ENCODE data around the gene GNAO1. TPM values are rescaled to one million over a fixed set of nuclear protein-coding genes. Genes with fewer than 3 reads are reported as not detected.
A peak's percentile ranks its signal among the peaks of the same experiment; 100 is the strongest.

The GNAO1 gene
- total RNA-seq, 1 experiment from 2014 or later: not detected

DNA sequence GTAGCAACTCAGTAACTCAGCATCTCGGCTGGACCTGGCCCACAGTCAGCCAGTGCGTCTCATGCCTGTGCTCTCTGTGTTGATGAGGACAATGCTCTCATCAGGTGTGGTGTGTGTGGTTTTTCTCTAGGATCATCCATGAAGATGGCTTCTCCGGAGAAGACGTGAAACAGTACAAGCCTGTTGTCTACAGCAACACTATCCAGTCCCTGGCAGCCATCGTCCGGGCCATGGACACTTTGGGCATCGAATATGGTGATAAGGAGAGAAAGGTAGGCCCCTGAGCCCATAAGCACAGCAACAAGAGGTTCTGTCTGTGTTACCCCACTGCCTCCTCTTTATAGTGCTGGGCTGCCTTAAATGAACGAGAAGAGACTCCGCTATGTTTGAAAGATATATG is 84.5 kb downstream of the GNAO1 start:
- in situ Hi-C loops (cut with HindIII; ENCODE audit: low sequenced_read_pairs): no loop called here
- DNase-seq (ENCODE audit: low spot score): no peak

GRCh38 chr16:56277075-56277474 is 85.8 kb downstream of the GNAO1 start:
- in situ Hi-C loops (cut with HindIII; ENCODE audit: low sequenced_read_pairs): no loop called here
- DNase-seq (ENCODE audit: low spot score): peak; percentile 76

DNA sequence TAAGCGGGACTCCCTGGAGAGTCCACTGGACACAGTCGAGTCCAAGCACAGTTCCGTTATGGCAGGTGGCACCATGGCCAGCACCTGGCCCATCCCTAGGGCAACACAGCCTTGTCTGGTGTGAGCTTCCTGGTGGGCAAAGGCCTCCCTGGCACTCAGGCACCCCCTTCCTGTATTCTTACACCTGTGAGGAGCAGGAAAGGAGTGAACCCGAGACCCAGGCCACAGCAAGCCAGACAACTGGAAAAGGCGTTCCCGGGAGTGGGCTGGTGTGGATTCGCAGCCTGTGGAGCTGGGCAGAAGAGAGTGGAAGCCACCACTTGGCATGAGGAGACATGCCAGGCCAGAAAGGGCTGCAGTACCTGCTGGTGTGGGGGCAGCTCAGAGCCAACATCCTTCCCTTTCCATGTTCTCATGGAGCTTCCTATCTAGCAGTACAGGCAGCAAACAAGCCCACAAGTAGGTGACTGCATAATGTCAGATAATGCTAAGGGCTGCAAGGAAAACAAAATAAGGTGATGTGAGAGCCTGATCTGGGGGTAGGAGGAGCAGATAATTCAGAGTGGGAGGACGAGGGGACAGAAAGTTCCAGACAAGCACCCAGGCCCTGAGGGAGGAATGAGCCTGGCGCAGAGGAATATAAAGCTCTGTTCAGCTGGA is 87.0 kb downstream of the GNAO1 start:
- DNase-seq (ENCODE audit: low spot score): no peak
- in situ Hi-C loops (cut with HindIII; ENCODE audit: low sequenced_read_pairs): no loop called here

- in situ Hi-C loops (cut with HindIII; ENCODE audit: low sequenced_read_pairs): no loop called here
- no peak for DNase-seq (ENCODE audit: low spot score)
Observed at GRCh38 chr16:56279132-56279531, 87.8 kb downstream of the GNAO1 start.

GRCh38 chr16:56279914-56280313 is 88.6 kb downstream of the GNAO1 start:
- in situ Hi-C loops (cut with HindIII; ENCODE audit: low sequenced_read_pairs): no loop called here
- DNase-seq (ENCODE audit: low spot score): no peak

DNA sequence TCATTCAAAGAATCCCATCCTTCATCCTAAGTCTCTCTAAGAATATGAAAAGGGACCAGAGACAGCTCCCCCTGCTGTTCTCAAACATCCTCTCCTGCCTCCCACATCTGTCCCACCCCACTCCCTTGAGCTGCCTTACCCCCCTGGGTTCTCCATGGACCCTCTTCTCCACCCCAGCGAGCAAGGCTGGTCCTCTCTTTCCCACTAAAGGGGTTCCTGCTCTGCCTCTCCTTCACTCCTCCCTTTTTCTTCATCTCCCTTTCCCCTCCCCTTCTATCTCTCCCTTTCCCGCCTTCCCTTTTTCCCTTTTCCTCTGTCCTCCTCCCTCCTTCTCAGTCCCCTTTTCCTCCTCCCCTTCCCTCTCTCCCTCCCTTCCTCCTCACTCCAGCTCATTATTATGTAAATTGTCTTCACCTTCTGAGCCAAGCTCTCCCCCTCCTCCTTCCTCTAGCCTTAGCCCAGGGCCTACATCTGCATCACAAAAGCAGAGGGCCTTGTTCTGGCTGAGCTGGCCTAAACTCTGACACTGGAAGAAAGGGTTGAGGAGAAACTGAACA is 90.0 kb downstream of the GNAO1 start:
- no peak for DNase-seq (ENCODE audit: low spot score)
- in situ Hi-C loops (cut with HindIII; ENCODE audit: low sequenced_read_pairs): no loop called here

GRCh38 chr16:56282451-56282850 is 91.2 kb downstream of the GNAO1 start:
- in situ Hi-C loops (cut with HindIII; ENCODE audit: low sequenced_read_pairs): no loop called here
- no peak for DNase-seq (ENCODE audit: low spot score)

DNA sequence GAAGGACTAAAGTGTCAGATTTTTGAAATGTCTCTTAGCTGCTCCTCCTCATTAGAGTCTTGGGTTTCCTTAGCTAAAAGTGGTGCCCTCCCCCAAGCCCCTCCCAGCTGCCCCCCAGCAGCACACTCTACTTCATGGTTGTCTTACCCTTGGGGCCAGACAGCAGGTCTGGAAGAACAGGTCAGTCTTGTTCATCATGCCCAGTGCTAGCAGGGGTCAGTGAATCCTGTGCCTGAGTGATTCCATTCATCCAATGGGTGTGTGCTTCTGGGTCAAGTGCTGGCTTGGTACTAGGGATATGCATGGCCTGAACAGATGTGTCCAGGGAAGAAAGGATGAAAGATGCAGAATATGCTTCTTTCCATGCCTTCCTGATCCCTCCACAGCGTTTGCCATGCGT is 93.2 kb downstream of the GNAO1 start:
- DNase-seq (ENCODE audit: low spot score): no peak

DNA sequence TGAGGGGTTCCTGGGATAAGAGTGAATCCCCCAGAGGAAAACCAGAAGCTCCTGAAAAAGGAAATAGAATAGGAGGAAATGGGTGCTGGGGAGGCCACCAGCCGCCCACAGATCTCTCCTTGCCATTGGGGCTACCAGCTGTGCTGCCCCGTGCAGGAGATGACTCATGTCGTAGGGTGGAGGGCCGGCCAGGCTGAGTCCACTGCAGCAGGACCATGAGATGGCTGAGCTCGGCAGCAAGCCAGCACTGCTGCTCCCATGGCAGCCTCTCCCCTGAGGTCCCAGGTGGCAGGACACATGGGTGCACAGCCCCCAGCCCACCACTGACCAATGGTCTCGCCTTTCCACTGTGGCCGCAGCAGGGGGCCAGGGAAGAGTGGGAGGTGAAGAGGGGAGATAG is 95.5 kb downstream of the GNAO1 start:
- in situ Hi-C loops (cut with HindIII; ENCODE audit: low sequenced_read_pairs): no loop called here

More for the DNA sequence above, 93.2 kb downstream of the GNAO1 start:
- in situ Hi-C loops (cut with HindIII; ENCODE audit: low sequenced_read_pairs): no loop called here

GRCh38 chr16:56288019-56288418 is 96.7 kb downstream of the GNAO1 start:
- in situ Hi-C loops (cut with HindIII; ENCODE audit: low sequenced_read_pairs): no loop called here
- DNase-seq (ENCODE audit: low spot score): peak; percentile 75

More for the DNA sequence above, 95.5 kb downstream of the GNAO1 start:
- no peak for DNase-seq (ENCODE audit: low spot score)

- DNase-seq (ENCODE audit: low spot score): peak; percentile 55
- in situ Hi-C loops (cut with HindIII; ENCODE audit: low sequenced_read_pairs): no loop called here
Observed at GRCh38 chr16:56289416-56289815, 98.1 kb downstream of the GNAO1 start.

DNA sequence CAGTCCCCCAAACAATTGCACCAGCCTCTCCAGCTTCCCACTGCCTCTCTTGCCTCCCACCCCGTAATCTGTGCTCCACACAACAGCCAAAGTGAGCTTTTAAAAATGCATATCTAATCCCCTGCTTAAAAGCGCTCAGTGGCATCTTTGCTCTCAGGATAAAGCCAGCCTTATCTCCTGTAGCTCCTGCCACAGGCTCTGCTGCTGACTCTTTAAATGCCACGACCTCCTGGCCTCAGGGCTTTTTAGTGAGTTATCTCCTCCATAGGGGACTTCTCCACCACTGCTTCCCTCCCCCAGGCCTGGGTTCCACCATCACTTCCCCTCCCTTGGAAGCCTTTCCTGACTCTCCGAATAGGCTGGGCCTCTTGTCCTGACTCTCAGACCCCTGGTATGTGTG is 98.6 kb downstream of the GNAO1 start:
- in situ Hi-C loops (cut with HindIII; ENCODE audit: low sequenced_read_pairs): no loop called here
- no peak for DNase-seq (ENCODE audit: low spot score)

- in situ Hi-C loops (cut with HindIII; ENCODE audit: low sequenced_read_pairs): no loop called here
- no peak for DNase-seq (ENCODE audit: low spot score)
Observed at GRCh38 chr16:56294014-56294413, 102.7 kb downstream of the GNAO1 start.

GRCh38 chr16:56294579-56294978 is 103.3 kb downstream of the GNAO1 start:
- no peak for DNase-seq (ENCODE audit: low spot score)
- in situ Hi-C loops (cut with HindIII; ENCODE audit: low sequenced_read_pairs): no loop called here

DNA sequence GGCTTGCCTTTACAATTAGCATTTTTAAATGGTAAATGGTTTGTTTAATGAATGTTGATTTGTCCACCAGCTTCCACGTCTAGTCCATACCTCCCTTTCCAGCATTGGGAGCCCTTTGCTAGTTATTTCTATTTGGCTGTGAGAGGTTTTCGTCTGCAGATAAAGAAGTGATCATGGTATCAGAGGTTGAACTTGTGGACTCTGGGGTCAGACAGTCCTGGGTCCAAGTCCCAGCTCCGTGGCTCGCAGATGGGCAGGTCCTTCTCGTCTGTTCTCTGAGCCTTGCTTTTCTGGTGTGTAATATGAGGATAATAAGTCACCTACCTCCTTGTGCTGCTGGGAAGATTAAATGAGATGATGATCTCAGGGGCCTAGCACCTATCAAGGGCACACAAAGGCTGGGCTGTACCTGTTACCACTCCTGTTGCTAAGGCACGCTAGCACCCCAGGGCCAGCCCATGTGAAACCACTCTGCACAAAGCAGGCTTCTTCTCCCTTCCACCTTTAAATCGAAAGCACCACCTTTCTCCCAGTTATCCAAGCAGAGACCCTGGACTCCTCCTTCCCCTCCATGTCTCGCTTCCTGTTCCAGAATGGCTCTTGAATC is 103.9 kb downstream of the GNAO1 start:
- DNase-seq (ENCODE audit: low spot score): no peak
- in situ Hi-C loops (cut with HindIII; ENCODE audit: low sequenced_read_pairs): no loop called here

- in situ Hi-C loops (cut with HindIII; ENCODE audit: low sequenced_read_pairs): no loop called here
- no peak for DNase-seq (ENCODE audit: low spot score)
Observed at GRCh38 chr16:56295739-56296527, 104.6 kb downstream of the GNAO1 start.

GRCh38 chr16:56297684-56298083 is 106.4 kb downstream of the GNAO1 start:
- no peak for DNase-seq (ENCODE audit: low spot score)
- in situ Hi-C loops (cut with HindIII; ENCODE audit: low sequenced_read_pairs): no loop called here

GRCh38 chr16:56298116-56298515 is 106.8 kb downstream of the GNAO1 start:
- in situ Hi-C loops (cut with HindIII; ENCODE audit: low sequenced_read_pairs): no loop called here
- DNase-seq (ENCODE audit: low spot score): no peak

DNA sequence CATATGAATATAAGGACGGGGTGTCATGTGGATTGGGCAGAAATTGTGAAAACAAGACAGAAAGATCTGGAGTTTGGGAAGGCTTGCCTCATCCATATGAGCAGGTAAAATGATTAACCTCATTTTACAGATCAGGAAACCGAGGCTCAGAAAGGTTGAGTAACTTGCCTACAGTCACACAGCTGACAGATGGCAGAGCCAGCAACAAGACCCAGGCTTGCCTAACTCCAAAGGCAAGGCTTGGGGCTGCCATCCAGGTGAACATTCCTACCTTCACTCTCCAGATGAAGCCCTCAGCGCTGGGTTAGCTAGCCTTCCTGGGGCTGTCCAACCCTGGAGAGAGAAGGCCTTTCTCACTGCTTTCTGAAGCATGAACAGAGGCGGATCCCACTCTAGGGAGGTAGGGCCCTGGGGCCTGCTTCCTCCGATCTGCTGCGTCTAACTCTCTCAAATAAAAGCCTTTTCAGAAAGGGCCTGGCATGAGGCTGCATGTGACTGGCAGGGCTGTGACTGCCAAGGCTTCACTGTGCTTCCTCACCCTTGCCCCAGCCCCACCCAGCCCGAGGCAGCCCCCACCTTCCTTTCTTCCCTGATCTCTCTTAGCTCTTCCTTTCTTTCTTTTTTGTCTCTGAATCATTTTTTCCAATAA is 107.8 kb downstream of the GNAO1 start:
- peak; percentile 52 for DNase-seq (ENCODE audit: low spot score)
- in situ Hi-C loops (cut with HindIII; ENCODE audit: low sequenced_read_pairs): no loop called here

GRCh38 chr16:56300242-56300623 is 108.9 kb downstream of the GNAO1 start:
- in situ Hi-C loops (cut with HindIII; ENCODE audit: low sequenced_read_pairs): no loop called here

More at GRCh38 chr16:56300242-56300623, 108.9 kb downstream of the GNAO1 start:
- peak; percentile 53 for DNase-seq (ENCODE audit: low spot score)

All from G401 (cell line).